ENCODE results near the gene ACBD6. TPM values are rescaled to one million over a fixed set of nuclear protein-coding genes. Genes with fewer than 3 reads are reported as not detected.

Gene ACBD6
- total RNA-seq, 1 experiment from 2014 or later: 73.6 TPM

GRCh38 chr1:180248731-180249681 is 253.4 kb downstream of the ACBD6 start:
- H3K27ac Mint-ChIP-seq (ENCODE audit: unreplicated experiment): no peak overlapping the region
- DNase-seq: peak; percentile 43

GRCh38 chr1:180248176-180248575 is 254.2 kb downstream of the ACBD6 start:
- H3K4me1 Mint-ChIP-seq (ENCODE audit: low read depth, unreplicated experiment): peaks cover 8% of the 10 kb centered on the region
- no peaks in the 10 kb centered on the region for H3K9me3 Mint-ChIP-seq (ENCODE audit: low read depth, unreplicated experiment)
- TF ChIP-seq CTCF (IDR thresholded peaks at IDR 0.05; ENCODE audit: unreplicated experiment): no peak
- no TSS peak for BruUV-seq (replicated peaks)
- H3K4me3 Mint-ChIP-seq (ENCODE audit: low read depth, unreplicated experiment): no peak overlapping the region
- no peak for DNase-seq
- no peaks in the 10 kb centered on the region for H3K27me3 Mint-ChIP-seq (ENCODE audit: unreplicated experiment)
- no peaks in the 10 kb centered on the region for H3K36me3 Mint-ChIP-seq (ENCODE audit: insufficient read depth, unreplicated experiment)
- CTCF ChIA-PET: interaction anchor here (0.5 kb wide), 1 partner anchor 11 kb away, joined by 3 read pairs; no protein-coding TSS in a partner anchor
- no peak overlapping the region for H3K27ac Mint-ChIP-seq (ENCODE audit: unreplicated experiment)
- intact Hi-C loops (cut with micrococcal nuclease; ENCODE audit: unreplicated experiment): no loop called here

More at GRCh38 chr1:180248731-180249681, 253.4 kb downstream of the ACBD6 start:
- Mint-ChIP-seq H3K4me1 (ENCODE audit: low read depth, unreplicated experiment) (peaks cover 8% of the 10 kb centered on the region), H3K36me3 (ENCODE audit: insufficient read depth, unreplicated experiment) (no peaks in the 10 kb centered on the region), H3K9me3 (ENCODE audit: low read depth, unreplicated experiment) (no peaks in the 10 kb centered on the region), H3K27me3 (ENCODE audit: unreplicated experiment) (no peaks in the 10 kb centered on the region), H3K4me3 (ENCODE audit: low read depth, unreplicated experiment) (no peak overlapping the region)
- intact Hi-C loops (cut with micrococcal nuclease; ENCODE audit: unreplicated experiment): no loop called here
- CTCF ChIA-PET: interaction anchor here (0.5 to 0.9 kb wide), 2 partner anchors 10 to 167 kb away, joined by 3 read pairs; no protein-coding TSS in a partner anchor
- BruUV-seq (replicated peaks): no TSS peak
- TF ChIP-seq CTCF (IDR thresholded peaks at IDR 0.05; ENCODE audit: unreplicated experiment): no peak

GRCh38 chr1:180247580-180247979 is 254.8 kb downstream of the ACBD6 start:
- Mint-ChIP-seq H3K4me1 (ENCODE audit: low read depth, unreplicated experiment) (peaks cover 8% of the 10 kb centered on the region), H3K36me3 (ENCODE audit: insufficient read depth, unreplicated experiment) (no peaks in the 10 kb centered on the region), H3K27me3 (ENCODE audit: unreplicated experiment) (peaks cover 4% of the 10 kb centered on the region), H3K9me3 (ENCODE audit: low read depth, unreplicated experiment) (no peaks in the 10 kb centered on the region), H3K4me3 (ENCODE audit: low read depth, unreplicated experiment) (no peak overlapping the region), H3K27ac (ENCODE audit: unreplicated experiment) (no peak overlapping the region)
- TF ChIP-seq CTCF (IDR thresholded peaks at IDR 0.05; ENCODE audit: unreplicated experiment): no peak
- BruUV-seq (replicated peaks): no TSS peak
- intact Hi-C loops (cut with micrococcal nuclease; ENCODE audit: unreplicated experiment): no loop called here
- CTCF ChIA-PET: no interaction called here
- DNase-seq: no peak

- no peak for TF ChIP-seq CTCF (IDR thresholded peaks at IDR 0.05; ENCODE audit: unreplicated experiment)
- intact Hi-C loops (cut with micrococcal nuclease; ENCODE audit: unreplicated experiment): no loop called here
- Mint-ChIP-seq H3K4me3 (ENCODE audit: low read depth, unreplicated experiment) (no peak overlapping the region), H3K36me3 (ENCODE audit: insufficient read depth, unreplicated experiment) (no peaks in the 10 kb centered on the region), H3K9me3 (ENCODE audit: low read depth, unreplicated experiment) (no peaks in the 10 kb centered on the region), H3K4me1 (ENCODE audit: low read depth, unreplicated experiment) (peaks cover 8% of the 10 kb centered on the region), H3K27ac (ENCODE audit: unreplicated experiment) (no peak overlapping the region), H3K27me3 (ENCODE audit: unreplicated experiment) (peaks cover 9% of the 10 kb centered on the region)
- CTCF ChIA-PET: no interaction called here
- no TSS peak for BruUV-seq (replicated peaks)
- DNase-seq: no peak
These were observed 255.3 kb downstream of the ACBD6 start for GRCh38 chr1:180247061-180247460.
